ENCODE data around the gene IMMP2L.

The IMMP2L gene

DNA sequence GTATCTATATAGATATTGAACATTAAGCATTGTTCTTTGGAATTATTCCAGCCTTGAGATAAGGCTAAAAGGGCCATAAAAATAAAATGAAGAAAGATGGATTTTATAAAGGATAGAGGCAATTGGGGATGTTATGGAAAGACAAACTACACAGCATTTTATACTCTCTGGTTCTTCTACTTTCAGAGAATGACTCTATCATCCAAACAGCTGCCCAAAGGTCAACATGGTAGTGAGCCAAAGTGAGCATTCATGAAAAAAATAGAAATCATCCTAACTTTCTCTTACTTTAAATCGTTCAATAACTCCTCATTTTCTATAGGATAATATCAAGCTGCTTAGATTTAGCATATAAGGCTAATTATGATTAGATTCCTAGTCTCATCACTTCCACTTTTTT is 25.2 kb downstream of the IMMP2L start:
- ATAC-seq (replicated peaks; ENCODE audit: extremely low read depth, poor library complexity, severe bottlenecking), result no peak
- no peaks in the 10 kb centered on the region for H3K9me3 Mint-ChIP-seq
- no peak for DNase-seq (ENCODE audit: low spot score in 2 of 2)
- H3K4me3 Mint-ChIP-seq, result no peak overlapping the region
- no peaks in the 10 kb centered on the region for H3K27me3 Mint-ChIP-seq
- H3K27ac Mint-ChIP-seq (ENCODE audit: low read depth), result no peak overlapping the region
- no peaks in the 10 kb centered on the region for H3K4me1 Mint-ChIP-seq
- H3K36me3 Mint-ChIP-seq (ENCODE audit: insufficient read depth), result peaks cover 4% of the 10 kb centered on the region

DNA sequence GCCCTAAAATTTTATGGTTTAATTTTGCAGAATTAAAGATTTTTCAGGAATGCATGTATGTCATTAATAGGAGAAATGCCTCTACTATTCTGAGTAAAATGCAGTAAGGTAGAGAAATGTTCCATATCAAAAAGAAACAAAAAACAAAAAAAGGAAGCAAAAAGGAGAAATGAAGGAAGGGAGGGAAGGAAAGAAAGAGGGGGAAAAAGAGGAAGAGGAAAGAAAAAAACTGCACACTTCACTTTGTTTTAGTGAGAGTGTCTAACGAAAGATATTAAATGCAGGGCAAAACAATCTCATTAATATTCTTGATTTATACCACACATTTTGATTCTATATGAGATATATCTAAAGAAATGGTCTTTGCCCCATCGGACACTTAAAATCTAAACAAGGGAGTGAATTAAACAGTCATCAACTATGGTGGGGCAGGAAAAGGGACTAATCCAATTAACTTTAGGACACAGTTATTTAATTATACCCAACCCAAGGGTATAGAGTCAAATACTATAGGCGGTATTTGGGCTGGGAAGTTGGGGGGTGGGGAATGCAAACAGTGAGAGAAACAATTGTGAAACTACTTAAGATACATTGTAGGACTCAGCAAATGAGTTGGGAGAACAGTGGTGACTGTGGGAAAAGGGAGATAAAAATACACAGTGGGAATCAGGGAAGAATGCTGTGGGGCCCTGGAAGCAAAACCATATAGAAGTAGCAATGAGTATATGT is 27.0 kb downstream of the IMMP2L start:
- Mint-ChIP-seq H3K27me3 (no peaks in the 10 kb centered on the region), H3K4me1 (no peaks in the 10 kb centered on the region), H3K27ac (ENCODE audit: low read depth) (no peak overlapping the region), H3K4me3 (no peak overlapping the region), H3K36me3 (ENCODE audit: insufficient read depth) (peaks cover 4% of the 10 kb centered on the region), H3K9me3 (no peaks in the 10 kb centered on the region)
- no peak for DNase-seq (ENCODE audit: low spot score in 2 of 2)
- ATAC-seq (replicated peaks; ENCODE audit: extremely low read depth, poor library complexity, severe bottlenecking), result no peak

DNA sequence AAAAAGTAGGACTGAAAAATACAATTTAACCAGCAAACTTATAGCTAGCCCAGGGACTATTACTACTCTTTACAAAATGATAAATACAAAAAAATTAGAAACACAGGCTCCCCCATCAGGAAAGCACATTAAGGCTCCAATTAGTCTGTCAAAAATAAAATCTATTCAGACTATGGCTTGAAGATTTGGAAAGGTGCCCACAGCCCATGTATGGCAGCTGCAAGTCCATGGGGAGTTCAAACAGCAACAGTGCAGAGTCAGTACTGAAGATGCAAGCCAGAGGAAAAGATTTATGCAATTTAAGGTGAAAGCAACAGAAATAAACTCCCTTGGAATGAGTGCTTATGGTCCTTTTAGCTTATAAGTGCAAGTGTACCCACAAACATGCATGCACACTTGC is 29.7 kb downstream of the IMMP2L start:
- no peaks in the 10 kb centered on the region for H3K27me3 Mint-ChIP-seq
- ATAC-seq (replicated peaks; ENCODE audit: extremely low read depth, poor library complexity, severe bottlenecking), result no peak

DNA sequence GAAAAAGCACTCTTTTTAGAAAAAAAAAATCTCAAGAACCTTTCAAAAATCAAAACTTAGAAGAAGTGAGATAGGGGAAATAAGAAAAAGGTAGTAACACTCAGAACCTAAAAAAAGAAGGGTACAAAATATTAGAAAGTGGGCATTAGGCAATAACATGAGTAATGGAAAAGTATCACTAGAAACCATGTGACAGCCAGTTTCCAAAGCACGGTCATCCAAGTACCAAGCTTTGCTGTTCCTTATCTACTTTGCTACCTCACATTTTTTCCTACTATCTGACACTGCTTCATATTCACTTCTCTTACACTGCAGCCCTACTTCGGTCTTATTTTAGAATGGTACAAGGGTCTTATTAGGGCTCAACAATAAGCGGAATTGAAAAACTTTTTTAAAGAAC is 30.3 kb downstream of the IMMP2L start:
- ATAC-seq (replicated peaks; ENCODE audit: extremely low read depth, poor library complexity, severe bottlenecking), result no peak
- H3K36me3 Mint-ChIP-seq (ENCODE audit: insufficient read depth), result peaks cover 4% of the 10 kb centered on the region
- H3K4me3 Mint-ChIP-seq, result no peak overlapping the region
- no peaks in the 10 kb centered on the region for H3K27me3 Mint-ChIP-seq
- DNase-seq (ENCODE audit: low spot score in 2 of 2), result no peak
- peaks cover 12% of the 10 kb centered on the region for H3K4me1 Mint-ChIP-seq
- no peaks in the 10 kb centered on the region for H3K9me3 Mint-ChIP-seq
- no peak overlapping the region for H3K27ac Mint-ChIP-seq (ENCODE audit: low read depth)

More for the DNA sequence above, 29.7 kb downstream of the IMMP2L start:
- H3K4me1 Mint-ChIP-seq, result peaks cover 11% of the 10 kb centered on the region
- no peak overlapping the region for H3K4me3 Mint-ChIP-seq
- H3K9me3 Mint-ChIP-seq, result no peaks in the 10 kb centered on the region
- H3K27ac Mint-ChIP-seq (ENCODE audit: low read depth), result no peak overlapping the region
- peaks cover 4% of the 10 kb centered on the region for H3K36me3 Mint-ChIP-seq (ENCODE audit: insufficient read depth)
- no peak for DNase-seq (ENCODE audit: low spot score in 2 of 2)

DNA sequence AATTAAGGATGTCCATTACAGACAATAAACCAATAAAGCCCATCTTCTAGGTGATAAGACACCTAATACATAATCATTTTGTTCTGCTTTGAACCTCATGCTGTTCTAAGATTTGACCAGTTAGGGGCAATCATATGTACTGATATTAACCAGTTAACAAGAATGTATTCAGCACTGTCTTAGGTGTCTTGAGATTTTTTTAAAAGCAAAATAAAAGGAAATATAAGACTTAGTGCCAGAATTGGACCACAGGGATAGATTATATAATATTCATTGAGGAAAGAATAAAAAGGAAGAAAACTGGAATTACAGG is 32.0 kb downstream of the IMMP2L start:
- no peak for ATAC-seq (replicated peaks; ENCODE audit: extremely low read depth, poor library complexity, severe bottlenecking)
- DNase-seq (ENCODE audit: low spot score in 2 of 2), result no peak
- peaks cover 22% of the 10 kb centered on the region for H3K4me1 Mint-ChIP-seq
- H3K27ac Mint-ChIP-seq (ENCODE audit: low read depth), result no peak overlapping the region
- H3K4me3 Mint-ChIP-seq, result no peak overlapping the region
- peaks cover 1% of the 10 kb centered on the region for H3K36me3 Mint-ChIP-seq (ENCODE audit: insufficient read depth)
- no peaks in the 10 kb centered on the region for H3K27me3 Mint-ChIP-seq
- H3K9me3 Mint-ChIP-seq, result no peaks in the 10 kb centered on the region

- DNase-seq (ENCODE audit: low spot score in 2 of 2) (no peak), ATAC-seq (replicated peaks; ENCODE audit: extremely low read depth, poor library complexity, severe bottlenecking) (no peak)
- Mint-ChIP-seq H3K36me3 (ENCODE audit: insufficient read depth) (peaks cover 1% of the 10 kb centered on the region), H3K27me3 (no peaks in the 10 kb centered on the region), H3K4me3 (no peak overlapping the region), H3K4me1 (peaks cover 28% of the 10 kb centered on the region), H3K27ac (ENCODE audit: low read depth) (no peak overlapping the region), H3K9me3 (no peaks in the 10 kb centered on the region)
Observed at GRCh38 chr7:111529507-111530355, 32.6 kb downstream of the IMMP2L start.

GRCh38 chr7:111528331-111528730 is 34.0 kb downstream of the IMMP2L start:
- ATAC-seq (replicated peaks; ENCODE audit: extremely low read depth, poor library complexity, severe bottlenecking), result peak; percentile 64
- peaks cover 32% of the 10 kb centered on the region for H3K4me1 Mint-ChIP-seq
- H3K9me3 Mint-ChIP-seq, result no peaks in the 10 kb centered on the region
- DNase-seq (ENCODE audit: low spot score in 2 of 2), result no peak
- no peaks in the 10 kb centered on the region for H3K27me3 Mint-ChIP-seq
- peaks cover under 1% of the 10 kb centered on the region for H3K36me3 Mint-ChIP-seq (ENCODE audit: insufficient read depth)
- no peak overlapping the region for H3K4me3 Mint-ChIP-seq
- H3K27ac Mint-ChIP-seq (ENCODE audit: low read depth), result peak overlapping the region; percentile 4

- no peak overlapping the region for H3K4me3 Mint-ChIP-seq
Observed at GRCh38 chr7:111527545-111527944, 34.7 kb downstream of the IMMP2L start.

GRCh38 chr7:111525100-111525499 is 37.2 kb downstream of the IMMP2L start:
- no peak for ATAC-seq (replicated peaks; ENCODE audit: extremely low read depth, poor library complexity, severe bottlenecking)
- no peak overlapping the region for H3K27ac Mint-ChIP-seq (ENCODE audit: low read depth)
- no peak for DNase-seq (ENCODE audit: low spot score in 2 of 2)
- H3K27me3 Mint-ChIP-seq, result no peaks in the 10 kb centered on the region
- H3K4me1 Mint-ChIP-seq, result peaks cover 32% of the 10 kb centered on the region
- no peak overlapping the region for H3K4me3 Mint-ChIP-seq
- H3K36me3 Mint-ChIP-seq (ENCODE audit: insufficient read depth), result no peaks in the 10 kb centered on the region
- no peaks in the 10 kb centered on the region for H3K9me3 Mint-ChIP-seq

More at GRCh38 chr7:111527545-111527944, 34.7 kb downstream of the IMMP2L start:
- H3K9me3 Mint-ChIP-seq, result no peaks in the 10 kb centered on the region
- no peaks in the 10 kb centered on the region for H3K36me3 Mint-ChIP-seq (ENCODE audit: insufficient read depth)
- ATAC-seq (replicated peaks; ENCODE audit: extremely low read depth, poor library complexity, severe bottlenecking) (no peak), DNase-seq (ENCODE audit: low spot score in 2 of 2) (no peak)
- H3K27ac Mint-ChIP-seq (ENCODE audit: low read depth), result no peak overlapping the region
- H3K4me1 Mint-ChIP-seq, result peaks cover 32% of the 10 kb centered on the region
- no peaks in the 10 kb centered on the region for H3K27me3 Mint-ChIP-seq

DNA sequence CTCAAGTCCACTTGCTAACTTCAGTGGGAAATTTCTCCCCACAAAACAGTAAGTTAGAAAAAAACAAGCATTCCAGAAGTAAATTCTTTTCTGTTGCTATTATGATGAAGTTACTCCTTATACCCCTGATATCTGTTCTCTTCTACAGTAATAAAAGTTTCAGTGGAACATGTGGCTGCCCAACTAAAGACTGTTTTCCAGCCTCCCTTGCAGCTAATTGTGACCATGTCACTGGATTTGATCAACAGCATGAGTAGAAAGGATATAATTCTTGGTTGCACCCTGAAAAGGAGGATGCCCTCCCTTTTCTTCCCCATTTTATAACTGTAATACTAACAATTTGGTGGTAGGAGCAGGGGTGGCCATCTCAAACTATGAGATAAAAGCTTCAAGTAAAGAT is 40.6 kb downstream of the IMMP2L start:
- peaks cover 17% of the 10 kb centered on the region for H3K4me1 Mint-ChIP-seq
- no peaks in the 10 kb centered on the region for H3K9me3 Mint-ChIP-seq
- H3K36me3 Mint-ChIP-seq (ENCODE audit: insufficient read depth), result peaks cover 3% of the 10 kb centered on the region
- no peaks in the 10 kb centered on the region for H3K27me3 Mint-ChIP-seq
- ATAC-seq (replicated peaks; ENCODE audit: extremely low read depth, poor library complexity, severe bottlenecking), result no peak
- H3K27ac Mint-ChIP-seq (ENCODE audit: low read depth), result no peak overlapping the region
- H3K4me3 Mint-ChIP-seq, result no peak overlapping the region
- DNase-seq (ENCODE audit: low spot score in 2 of 2), result no peak

GRCh38 chr7:111518264-111518663 is 44.0 kb downstream of the IMMP2L start:
- Mint-ChIP-seq H3K36me3 (ENCODE audit: insufficient read depth) (peaks cover 3% of the 10 kb centered on the region), H3K27ac (ENCODE audit: low read depth) (no peak overlapping the region), H3K9me3 (no peaks in the 10 kb centered on the region), H3K4me3 (no peak overlapping the region), H3K4me1 (no peaks in the 10 kb centered on the region), H3K27me3 (no peaks in the 10 kb centered on the region)
- ATAC-seq (replicated peaks; ENCODE audit: extremely low read depth, poor library complexity, severe bottlenecking) (no peak), DNase-seq (ENCODE audit: low spot score in 2 of 2) (no peak)

GRCh38 chr7:111517549-111517951 is 44.7 kb downstream of the IMMP2L start:
- H3K9me3 Mint-ChIP-seq, result no peaks in the 10 kb centered on the region
- no peak for DNase-seq (ENCODE audit: low spot score in 2 of 2)
- no peak overlapping the region for H3K4me3 Mint-ChIP-seq
- H3K36me3 Mint-ChIP-seq (ENCODE audit: insufficient read depth), result peaks cover 3% of the 10 kb centered on the region
- H3K4me1 Mint-ChIP-seq, result no peaks in the 10 kb centered on the region
- no peaks in the 10 kb centered on the region for H3K27me3 Mint-ChIP-seq
- H3K27ac Mint-ChIP-seq (ENCODE audit: low read depth), result no peak overlapping the region
- ATAC-seq (replicated peaks; ENCODE audit: extremely low read depth, poor library complexity, severe bottlenecking), result no peak

- H3K9me3 Mint-ChIP-seq, result no peaks in the 10 kb centered on the region
- H3K27me3 Mint-ChIP-seq, result no peaks in the 10 kb centered on the region
- H3K27ac Mint-ChIP-seq (ENCODE audit: low read depth), result no peak overlapping the region
- ATAC-seq (replicated peaks; ENCODE audit: extremely low read depth, poor library complexity, severe bottlenecking) (no peak), DNase-seq (ENCODE audit: low spot score in 2 of 2) (no peak)
- H3K4me1 Mint-ChIP-seq, result no peaks in the 10 kb centered on the region
- H3K36me3 Mint-ChIP-seq (ENCODE audit: insufficient read depth), result peaks cover 3% of the 10 kb centered on the region
- H3K4me3 Mint-ChIP-seq, result no peak overlapping the region
Observed at GRCh38 chr7:111516612-111517011, 45.7 kb downstream of the IMMP2L start.

Data from central memory CD8-positive, alpha-beta T cell (primary cell).